Measurements from ENCODE around the gene DOK4. TPM values are rescaled to one million over a fixed set of nuclear protein-coding genes. Genes with fewer than 3 reads are reported as not detected.

The DOK4 gene
- total and polyA plus RNA-seq, 2 of the 8 experiments (the other 6 are each of a cell fraction or from before 2014, with no cell fraction given), result 24.0 to 28.9 TPM

DNA sequence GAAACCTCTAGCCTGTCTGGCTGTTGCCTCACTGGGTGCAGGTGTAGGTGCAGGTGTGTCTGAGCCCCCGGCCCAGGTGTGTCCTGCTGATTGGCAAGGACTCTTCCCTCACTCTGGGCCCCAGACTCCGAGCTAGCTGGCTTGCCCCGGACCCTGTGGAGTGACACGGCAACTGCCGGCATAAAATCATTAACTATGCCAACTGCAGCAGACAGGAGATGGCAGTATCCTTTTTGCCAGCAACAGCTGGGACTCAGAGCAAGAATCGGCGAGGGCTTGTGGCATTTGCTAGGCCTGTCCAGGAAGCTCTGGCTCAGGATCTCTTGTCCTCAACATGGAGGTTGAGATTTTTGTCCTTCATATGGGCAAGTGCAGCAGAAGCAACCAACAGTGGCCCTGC lies 59.9 kb downstream of the DOK4 start:
- Histone ChIP-seq H2BK15ac (ENCODE audit: low read length) (no peak overlapping the region), H4K20me1 (replicated peaks in 1 of 2; ENCODE audit: control insufficient read depth in 1 of 2, insufficient read depth in 2 of 2, low read length in 2 of 2) (peaks cover 0 to 2% of the 10 kb centered on the region in 2 experiments), H3K23me2 (ENCODE audit: low read depth, low read length) (no peaks in the 10 kb centered on the region), H3K4ac (replicated peaks; ENCODE audit: insufficient read length, low read depth, low read length) (no peak overlapping the region), H2BK12ac (ENCODE audit: low read depth, low read length) (no peak overlapping the region), H2AK5ac (ENCODE audit: low read depth, low read length) (no peak overlapping the region), H3K9me3 (ENCODE audit: insufficient read depth in 2 of 2, low read depth in 1 of 2, low read length in 1 of 2) (no peaks in the 10 kb centered on the region), H3K36me3 (ENCODE audit: control insufficient read depth in 2 of 4, insufficient read depth in 4 of 4, low read length in 3 of 4) (peaks cover 9 to 35% (median 27%) of the 10 kb centered on the region in 4 experiments; a peak in 7 of 8 replicates), H4K5ac (ENCODE audit: insufficient read length, low read depth, low read length) (no peak overlapping the region), H2BK5ac (ENCODE audit: low read depth, low read length) (no peak overlapping the region), H2BK20ac (ENCODE audit: low read length) (no peak overlapping the region), H3K79me2 (ENCODE audit: control insufficient read depth in 1 of 2, insufficient read depth in 2 of 2, low read length in 2 of 2) (no peaks in the 10 kb centered on the region), H4K8ac (ENCODE audit: extremely low read depth, insufficient read depth, low read length) (no peak overlapping the region), H2BK120ac (replicated peaks; ENCODE audit: low read depth, low read length) (no peak overlapping the region), H3K4me3 (ENCODE audit: extremely low read depth in 1 of 4, insufficient read depth in 2 of 4, low read depth in 3 of 4, low read length in 4 of 4) (no peak overlapping the region), H3K14ac (ENCODE audit: insufficient read length) (no peak overlapping the region), H3K4me1 (replicated peaks in 1 of 4; ENCODE audit: control insufficient read depth in 3 of 4, insufficient read depth in 4 of 4, low read length in 3 of 4) (no peaks in the 10 kb centered on the region), H3K56ac (replicated peaks; ENCODE audit: insufficient read length, low read depth, low read length) (no peak overlapping the region), H3K79me1 (ENCODE audit: low read depth, low read length) (no peaks in the 10 kb centered on the region), H2AFZ (ENCODE audit: low read length) (no peak overlapping the region), H3K27me3 (replicated peaks in 1 of 4; ENCODE audit: control insufficient read depth in 3 of 4, extremely low read depth in 1 of 4, insufficient read depth in 3 of 4, low read length in 3 of 4) (no peaks in the 10 kb centered on the region), H3K9ac (replicated peaks in 1 of 4; ENCODE audit: extremely low read depth in 1 of 4, low read depth in 3 of 4, low read length in 3 of 4) (no peak overlapping the region), H4K91ac (replicated peaks; ENCODE audit: insufficient read length, low read length) (no peak overlapping the region), H3K23ac (ENCODE audit: insufficient read length) (no peak overlapping the region), H3K27ac (ENCODE audit: low read depth, low read length) (no peak overlapping the region), H3K4me2 (ENCODE audit: insufficient read depth in 1 of 2, low read depth in 2 of 2, low read length in 2 of 2) (no peak overlapping the region), H3K18ac (ENCODE audit: extremely low read depth, low read length) (no peak overlapping the region)
- DNase-seq (ENCODE audit: low read depth in 1 of 2, low spot score in 2 of 2) (no peak), FAIRE-seq (no peak)
- 88% methylated on average over 7 of the region's 7 CpGs; no CpG with 5 or more reads in 1 of the 2 experiments for WGBS, 2 experiments (ENCODE audit: extremely low coverage in 1 of 2, insufficient coverage in 1 of 2, insufficient read length in 1 of 2, insufficient replicate concordance in 2 of 2, low coverage in 1 of 2, low lambda C conversion rate in 2 of 2, missing lambda C conversion rate in 1 of 2)
- POLR2A ChIA-PET (ENCODE audit: partially characterized antibody), result interaction anchor here (1.1 to 1.2 kb wide), 2 partner anchors 10 to 20 kb away, joined by 3 to 4 read pairs; partner anchors contain the start of genes CIAPIN1 and COQ9
- CTCF ChIA-PET (ENCODE audit: partially characterized antibody), result interaction anchor here (1.2 to 19.2 kb wide), 4 partner anchors 8 to 122 kb away, joined by 3 to 513 read pairs (median 12); no protein-coding TSS in a partner anchor
- TF ChIP-seq EGR1 (IDR thresholded peaks at IDR 0.05; ENCODE audit: borderline replicate concordance, low read depth, low read length), result no peak
- no peak for TF ChIP-seq TAF1 (IDR thresholded peaks at IDR 0.05; ENCODE audit: low read depth, low read length)
- no peak for TF ChIP-seq HDAC2 (IDR thresholded peaks at IDR 0.05; ENCODE audit: borderline replicate concordance in 1 of 2, low read depth in 2 of 2, low read length in 2 of 2)
- TF ChIP-seq KDM5A (IDR thresholded peaks at IDR 0.05; ENCODE audit: low read length), result no peak
- TF ChIP-seq CTBP2 (IDR thresholded peaks at IDR 0.05; ENCODE audit: borderline replicate concordance, insufficient read depth, insufficient read length, low read length), result no peak
- no peak for TF ChIP-seq BCL11A (IDR thresholded peaks at IDR 0.05; ENCODE audit: low read depth in 2 of 2, low read length in 2 of 2)
- no peak for TF ChIP-seq RXRA (IDR thresholded peaks at IDR 0.05; ENCODE audit: insufficient read depth, low read depth, low read length)
- TF ChIP-seq KDM1A (IDR thresholded peaks at IDR 0.05; ENCODE audit: borderline replicate concordance, low read length), result no peak
- TF ChIP-seq SRF (IDR thresholded peaks at IDR 0.05; ENCODE audit: low read depth, low read length), result no peak
- TF ChIP-seq MAFK (IDR thresholded peaks at IDR 0.05; ENCODE audit: low read depth, low read length), result no peak
- no peak for TF ChIP-seq RAD21 (IDR thresholded peaks at IDR 0.05 in 1 of 2, conservative IDR thresholded peaks at IDR 0.05 in 1 of 2; ENCODE audit: low read depth in 2 of 2, low read length in 2 of 2)
- TF ChIP-seq, protein P1, sequence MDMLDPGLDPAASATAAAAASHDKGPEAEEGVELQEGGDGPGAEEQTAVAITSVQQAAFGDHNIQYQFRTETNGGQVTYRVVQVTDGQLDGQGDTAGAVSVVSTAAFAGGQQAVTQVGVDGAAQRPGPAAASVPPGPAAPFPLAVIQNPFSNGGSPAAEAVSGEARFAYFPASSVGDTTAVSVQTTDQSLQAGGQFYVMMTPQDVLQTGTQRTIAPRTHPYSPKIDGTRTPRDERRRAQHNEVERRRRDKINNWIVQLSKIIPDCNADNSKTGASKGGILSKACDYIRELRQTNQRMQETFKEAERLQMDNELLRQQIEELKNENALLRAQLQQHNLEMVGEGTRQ (IDR thresholded peaks at IDR 0.05; ENCODE audit: low read length), result no peak

Data from H1 (cell line).